Panc1 (cell line): Measurements from ENCODE around the gene DTHD1.

Experiments used
- CTCF ChIP-seq: fragments of 450-650 bp; IDR thresholded peaks from 2 replicates; pipeline ENCODE4 v1.5.1; 2017; ENCODE audit warnings: mild to moderate bottlenecking
- POLR2AphosphoS5 ChIP-seq: IDR thresholded peaks from 2 replicates; pipeline ENCODE4 v1.6.1; 2012; ENCODE audit warnings: mild to moderate bottlenecking, low read depth, low read length, moderate library complexity
- REST ChIP-seq, 2 experiments: IDR thresholded peaks; 2 replicates each; pipeline ENCODE4 v1.6.1; 2011 to 2012; ENCODE audit warnings: low read depth in 2 of 2, control low read depth in 1 of 2, low read length in 1 of 2, mild to moderate bottlenecking in 1 of 2, moderate library complexity in 1 of 2; ENCODE audit not compliant: insufficient read depth in 1 of 2
- SIN3A ChIP-seq: IDR thresholded peaks from 2 replicates; pipeline ENCODE4 v1.6.1; 2012; ENCODE audit warnings: low read depth, mild to moderate bottlenecking, low read length, moderate library complexity, borderline replicate concordance; ENCODE audit not compliant: insufficient read depth
- TCF7L2 ChIP-seq: IDR thresholded peaks from 2 replicates; pipeline ENCODE4 v1.6.1; 2011; ENCODE audit warnings: mild to moderate bottlenecking, low read depth, low read length, inconsistent platforms

- TF ChIP-seq CTCF: no peak
- TF ChIP-seq POLR2AphosphoS5: no peak
- TF ChIP-seq REST (IDR thresholded peaks at IDR 0.05; ENCODE audit: insufficient read depth in 1 of 2, low read depth in 2 of 2, low read length in 1 of 2): no peak
- TF ChIP-seq TCF7L2: no peak
- TF ChIP-seq SIN3A: no peak
These were observed 46.0 kb downstream of the DTHD1 start for GRCh38 chr4:36327400-36327799.
